Suprapubic skin (tissue), 4 donors: ENCODE data around the gene FAM163B. TPM values are rescaled to one million over a fixed set of nuclear protein-coding genes. Genes with fewer than 3 reads are reported as not detected.
A peak's percentile ranks its signal among the peaks of the same experiment; 100 is the strongest.

Experiments
- DNase-seq, 2 donors: peaks; one replicate each; pipeline ENCODE4 v3.0.0-alpha.2; 2019; ENCODE audit warnings: low spot score in 2 of 2
- H3K27ac ChIP-seq: fragments of 200-600 bp; sonication (generic); one replicate; pipeline ENCODE4 v1.5.1; 2019
- H3K27me3 ChIP-seq: fragments of 200-600 bp; sonication (generic); one replicate; pipeline ENCODE4 v1.5.1; 2019
- H3K36me3 ChIP-seq: fragments of 200-600 bp; sonication (generic); one replicate; pipeline ENCODE4 v1.5.1; 2019
- H3K4me1 ChIP-seq: fragments of 200-600 bp; sonication (generic); one replicate; pipeline ENCODE4 v1.5.1; 2019
- H3K4me3 ChIP-seq: fragments of 200-600 bp; sonication (generic); one replicate; pipeline ENCODE4 v1.5.1; 2019; ENCODE audit warnings: mild to moderate bottlenecking
- H3K9me3 ChIP-seq: fragments of 200-600 bp; sonication (generic); one replicate; pipeline ENCODE4 v1.5.1; 2019
- CTCF ChIP-seq, 2 donors: fragments of 200-600 bp in 1 of 2; fragments of 450-650 bp in 1 of 2; sonication (generic) in 1 of 2; IDR thresholded peaks; one replicate each; pipeline ENCODE4 v1.5.1; 2016 to 2019; ENCODE audit warnings: antibody characterized with exemption in 2 of 2, mild to moderate bottlenecking in 1 of 2, moderate library complexity in 1 of 2
- EP300 ChIP-seq: sonication (generic); formaldehyde crosslinking; IDR thresholded peaks from one replicate; pipeline ENCODE4 v1.6.1; 2017; ENCODE audit warnings: antibody characterized with exemption
- POLR2A ChIP-seq, 2 donors: fragments of 450-650 bp; IDR thresholded peaks; one replicate each; pipeline ENCODE4 v1.6.1; 2017; ENCODE audit warnings: antibody characterized with exemption in 2 of 2, mild to moderate bottlenecking in 2 of 2, moderate library complexity in 2 of 2
- POLR2AphosphoS5 ChIP-seq, 3 donors: sonication (generic); formaldehyde crosslinking; IDR thresholded peaks; one replicate each; pipeline ENCODE4 v1.6.1; 2017; ENCODE audit warnings: antibody characterized with exemption in 3 of 3
- WGBS: methylation state at CpG from one replicate; pipeline ENCODE4 v1.1.5; 2018; 5-methylcytosine and 5-hydroxymethylcytosine counted together
- total RNA-seq, 4 donors: library from RNA; depleted of rRNA; stranded (reverse); fragments of >200 nt; gene quantifications; one replicate each; pipeline ENCODE4 v1.1.0, GENCODE V29; 2016

Gene FAM163B
- total RNA-seq, 4 donors from 2014 or later: not detected

- H3K27ac ChIP-seq: peak overlapping the region; percentile 71
- TF ChIP-seq EP300 (no peak), CTCF (IDR thresholded peaks at IDR 0.05) (no peak), POLR2A (IDR thresholded peaks at IDR 0.05) (no peak), POLR2AphosphoS5 (IDR thresholded peaks at IDR 0.05) (no peak)
- H3K9me3 ChIP-seq: no peaks in the 10 kb centered on the region
- no peaks in the 10 kb centered on the region for H3K36me3 ChIP-seq
- peak overlapping the region; percentile 13 for H3K4me3 ChIP-seq
- H3K4me1 ChIP-seq: peaks cover 35% of the 10 kb centered on the region
- peaks cover 7% of the 10 kb centered on the region for H3K27me3 ChIP-seq
- no peak for DNase-seq
- 38% methylated on average over 27 of the region's 31 CpGs for WGBS
Observed at GRCh38 chr9:133558191-133559126, 50.7 kb downstream of the FAM163B start.

GRCh38 chr9:133557581-133557980 lies 51.6 kb downstream of the FAM163B start:
- H3K9me3 ChIP-seq: no peaks in the 10 kb centered on the region
- WGBS: 96% methylated on average over 5 of the region's 9 CpGs
- no peak overlapping the region for H3K4me3 ChIP-seq
- no peak for TF ChIP-seq POLR2AphosphoS5 (IDR thresholded peaks at IDR 0.05)
- TF ChIP-seq EP300: no peak
- H3K27me3 ChIP-seq: peaks cover 7% of the 10 kb centered on the region
- H3K4me1 ChIP-seq: peaks cover 28% of the 10 kb centered on the region
- DNase-seq: no peak
- no peaks in the 10 kb centered on the region for H3K36me3 ChIP-seq
- peak overlapping the region; percentile 71 for H3K27ac ChIP-seq

GRCh38 chr9:133556354-133556753 lies 52.8 kb downstream of the FAM163B start:
- 83% methylated on average over 2 of the region's 5 CpGs for WGBS
- Histone ChIP-seq H3K9me3 (no peaks in the 10 kb centered on the region), H3K27ac (no peak overlapping the region), H3K4me3 (no peak overlapping the region), H3K36me3 (no peaks in the 10 kb centered on the region), H3K27me3 (peaks cover 7% of the 10 kb centered on the region), H3K4me1 (peaks cover 28% of the 10 kb centered on the region)
- TF ChIP-seq EP300 (no peak), POLR2AphosphoS5 (IDR thresholded peaks at IDR 0.05) (no peak), CTCF (IDR thresholded peaks at IDR 0.05) (no peak), POLR2A (IDR thresholded peaks at IDR 0.05) (no peak)
- no peak for DNase-seq

GRCh38 chr9:133554729-133555128 lies 54.5 kb downstream of the FAM163B start:
- TF ChIP-seq EP300: no peak
- no peak for TF ChIP-seq CTCF (IDR thresholded peaks at IDR 0.05)
- TF ChIP-seq POLR2AphosphoS5 (IDR thresholded peaks at IDR 0.05): no peak
- no peak for TF ChIP-seq POLR2A (IDR thresholded peaks at IDR 0.05)

GRCh38 chr9:133553973-133554713 lies 55.0 kb downstream of the FAM163B start:
- no peak for DNase-seq
- 73% methylated on average over 4 of the region's 31 CpGs for whole genome bisulfite sequencing

More at GRCh38 chr9:133554729-133555128, 54.5 kb downstream of the FAM163B start:
- Histone ChIP-seq H3K9me3 (no peaks in the 10 kb centered on the region), H3K4me1 (peaks cover 17% of the 10 kb centered on the region), H3K27ac (no peak overlapping the region), H3K4me3 (no peak overlapping the region), H3K27me3 (peaks cover 7% of the 10 kb centered on the region), H3K36me3 (no peaks in the 10 kb centered on the region)
- 93% methylated on average over 8 of the region's 8 CpGs for WGBS
- no peak for DNase-seq

More at GRCh38 chr9:133553973-133554713, 55.0 kb downstream of the FAM163B start:
- no peak overlapping the region for H3K4me3 ChIP-seq
- H3K27ac ChIP-seq: no peak overlapping the region
- peaks cover 14% of the 10 kb centered on the region for H3K4me1 ChIP-seq
- H3K36me3 ChIP-seq: no peaks in the 10 kb centered on the region
- TF ChIP-seq CTCF (IDR thresholded peaks at IDR 0.05) (no peak), POLR2A (IDR thresholded peaks at IDR 0.05) (no peak), EP300 (no peak), POLR2AphosphoS5 (IDR thresholded peaks at IDR 0.05) (no peak)
- H3K27me3 ChIP-seq: peaks cover 7% of the 10 kb centered on the region
- H3K9me3 ChIP-seq: no peaks in the 10 kb centered on the region
